ENCODE data around the gene IMP4.

Gene IMP4

DNA sequence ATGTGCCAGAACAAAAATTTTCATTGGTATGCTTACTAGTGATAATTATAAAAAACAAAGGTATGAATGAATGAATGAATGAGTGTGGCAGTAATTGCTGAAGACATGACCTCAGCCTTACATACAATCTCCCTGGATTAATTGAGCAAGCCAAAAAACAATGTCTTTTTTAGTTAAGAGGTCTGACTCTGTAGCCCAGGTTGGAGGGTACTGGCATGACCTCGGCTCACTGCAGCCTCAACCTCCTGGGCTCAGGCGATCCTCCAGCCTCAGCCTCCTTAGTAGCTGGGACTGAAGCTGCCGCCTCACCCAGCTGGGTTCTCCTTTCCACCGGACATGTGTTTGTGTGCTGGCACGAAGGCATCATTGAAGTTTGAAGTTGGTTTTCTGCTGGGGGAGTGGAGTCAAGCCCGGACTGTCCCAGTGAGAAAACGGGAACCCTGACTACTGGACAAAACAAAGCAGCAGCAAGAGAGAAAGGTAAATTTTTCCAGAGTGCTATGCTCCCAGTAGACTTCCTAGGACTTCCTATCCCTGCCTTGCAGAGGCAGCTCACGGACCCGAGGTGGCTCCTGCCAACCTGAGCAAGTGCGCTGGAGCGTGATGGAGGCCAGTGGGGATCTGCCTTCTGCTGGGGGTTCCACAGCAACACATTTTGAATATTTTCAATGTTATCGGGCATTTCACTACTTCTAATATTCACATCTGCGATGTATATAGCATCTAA lies 6.4 kb upstream of the IMP4 start:
- DNase-seq (ENCODE audit: low read depth in 2 of 3, low spot score in 2 of 3): no peak

DNA sequence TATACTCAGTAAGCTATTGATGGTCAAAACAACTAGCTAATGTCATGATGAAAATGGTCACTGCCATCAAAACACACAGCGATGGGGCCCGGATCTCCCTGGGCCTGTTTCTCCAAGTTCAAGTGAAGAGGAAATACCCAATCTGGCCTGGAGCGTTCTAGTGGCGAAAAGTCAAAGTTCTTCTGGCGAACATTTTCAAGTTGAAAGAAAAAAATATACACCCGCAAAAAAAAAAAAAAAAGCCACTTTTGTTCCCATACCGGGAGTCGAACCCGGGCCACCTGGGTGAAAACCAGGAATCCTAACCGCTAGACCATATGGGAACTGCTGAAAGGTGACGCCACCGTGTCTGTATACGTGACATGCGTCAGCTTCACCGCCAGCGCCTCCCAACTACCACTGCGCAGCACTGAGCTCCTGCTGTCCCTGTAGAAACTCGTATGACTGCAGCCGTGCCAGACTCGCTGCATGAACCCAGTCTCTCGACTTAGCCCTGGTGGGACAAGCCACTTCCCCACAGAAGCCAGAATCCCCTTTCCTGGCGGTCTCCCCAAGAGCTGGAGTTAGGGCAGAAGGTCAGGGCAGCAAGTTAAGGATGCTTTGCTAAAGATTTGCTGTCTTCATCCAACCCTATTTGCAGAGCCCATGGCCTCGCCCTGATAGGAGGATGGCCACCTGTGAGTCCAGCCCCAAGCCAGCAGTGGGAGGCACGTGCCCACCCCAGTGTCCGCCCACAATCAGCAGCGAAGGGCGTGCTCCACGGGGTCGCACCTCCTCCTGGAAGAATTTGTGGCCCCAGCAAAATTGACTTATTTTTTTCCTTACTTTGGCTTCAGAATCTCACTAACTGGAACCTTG lies 5.6 kb upstream of the IMP4 start:
- DNase-seq (ENCODE audit: low read depth in 2 of 3, low spot score in 2 of 3): peak in 1 of 3 experiments; percentile 55

DNA sequence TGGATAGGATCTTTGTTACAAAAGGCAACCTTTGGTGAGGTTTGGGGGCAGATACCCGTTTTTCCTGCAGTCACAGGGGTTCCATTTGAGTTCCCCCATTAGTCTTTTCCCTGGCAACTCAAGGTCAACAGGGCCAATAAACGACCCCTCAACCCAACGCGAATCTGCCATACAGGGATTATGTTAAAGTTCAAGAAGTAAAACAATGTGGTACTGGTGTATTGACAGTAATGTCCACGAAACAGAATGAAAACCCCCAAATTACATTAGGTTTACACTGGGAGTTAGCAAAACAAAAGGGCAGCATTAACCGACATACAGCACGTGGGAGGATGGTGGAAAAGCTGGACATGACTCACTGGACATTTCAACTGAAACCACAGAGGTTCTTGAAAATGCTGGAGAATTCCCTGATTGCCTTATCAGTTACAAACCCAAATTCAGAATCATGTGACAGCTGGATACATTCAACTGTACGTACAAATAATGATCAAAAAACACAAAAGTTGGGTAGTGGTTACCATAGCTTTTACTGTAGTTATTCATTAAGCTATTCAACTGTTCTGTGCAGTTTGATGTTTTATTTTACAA lies 4.9 kb upstream of the IMP4 start:
- no peak for DNase-seq (ENCODE audit: low read depth in 2 of 3, low spot score in 2 of 3)

DNA sequence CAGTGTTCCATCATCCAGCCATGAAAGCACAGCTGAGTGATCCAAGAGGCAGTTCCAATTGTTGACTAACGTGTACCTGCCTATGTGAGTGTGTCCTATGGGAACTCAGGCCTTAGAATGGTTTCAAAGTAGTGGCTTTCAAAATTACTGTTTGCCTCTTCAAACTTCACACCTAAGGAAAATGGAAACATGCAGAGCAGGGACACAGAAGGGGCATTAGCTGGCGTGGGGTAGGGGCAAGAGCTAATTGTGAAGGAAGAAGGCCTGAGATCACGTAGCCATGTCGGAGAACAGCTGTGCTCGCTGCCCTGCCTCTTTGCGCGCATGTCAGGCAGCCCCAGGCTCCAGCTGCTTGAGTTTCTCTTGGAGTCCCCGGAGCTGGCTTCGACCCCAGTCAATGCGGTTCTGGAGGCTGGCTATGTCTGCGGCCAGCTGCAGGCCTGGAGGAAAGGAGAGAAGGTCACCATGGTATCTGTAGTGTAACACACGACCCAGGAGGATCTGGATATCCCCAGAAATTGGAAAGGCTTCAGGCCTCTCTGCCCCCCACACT lies 3.8 kb upstream of the IMP4 start:
- DNase-seq (ENCODE audit: low read depth in 2 of 3, low spot score in 2 of 3): no peak

DNA sequence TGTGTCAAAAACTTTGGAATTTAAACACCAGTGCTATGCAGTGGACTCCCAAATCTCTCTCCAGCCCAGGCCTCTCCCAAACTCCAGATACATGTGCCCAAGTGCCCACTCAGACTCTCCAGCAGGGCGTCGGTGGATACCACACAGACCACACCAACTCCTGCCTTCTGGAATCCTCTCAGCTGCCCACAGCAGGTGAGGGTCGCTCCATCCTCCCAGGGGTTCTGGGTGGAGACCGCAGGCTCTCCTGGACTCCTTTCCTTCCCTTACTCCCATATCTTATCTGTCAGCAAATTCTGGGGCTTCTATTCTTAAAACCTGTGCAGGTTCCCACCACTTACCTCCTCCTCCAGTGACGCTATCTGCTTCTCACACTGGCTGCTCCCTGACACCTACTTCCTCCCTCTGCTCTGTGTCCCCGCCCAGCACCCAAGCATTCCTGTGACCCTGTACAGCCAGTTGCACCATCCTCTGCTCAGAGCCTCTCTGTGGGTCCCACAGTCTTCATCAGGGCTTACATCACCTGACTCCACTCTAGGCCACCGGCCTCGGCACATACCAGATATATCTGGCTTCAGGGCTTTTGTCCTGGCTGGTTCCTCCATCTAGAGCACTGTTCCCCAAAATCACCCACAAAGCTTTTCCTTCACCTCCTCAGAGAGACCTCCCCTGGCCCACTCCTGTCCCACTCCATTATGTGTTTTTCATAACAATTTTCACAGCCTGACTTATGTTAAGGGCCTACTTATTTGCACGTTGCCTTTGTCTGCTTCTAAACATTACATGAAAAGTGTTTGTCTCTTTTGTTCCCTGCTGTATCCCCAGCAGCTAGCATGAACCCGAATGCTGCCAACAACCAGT lies 2.6 kb upstream of the IMP4 start:
- no peak for DNase-seq (ENCODE audit: low read depth in 2 of 3, low spot score in 2 of 3)

DNA sequence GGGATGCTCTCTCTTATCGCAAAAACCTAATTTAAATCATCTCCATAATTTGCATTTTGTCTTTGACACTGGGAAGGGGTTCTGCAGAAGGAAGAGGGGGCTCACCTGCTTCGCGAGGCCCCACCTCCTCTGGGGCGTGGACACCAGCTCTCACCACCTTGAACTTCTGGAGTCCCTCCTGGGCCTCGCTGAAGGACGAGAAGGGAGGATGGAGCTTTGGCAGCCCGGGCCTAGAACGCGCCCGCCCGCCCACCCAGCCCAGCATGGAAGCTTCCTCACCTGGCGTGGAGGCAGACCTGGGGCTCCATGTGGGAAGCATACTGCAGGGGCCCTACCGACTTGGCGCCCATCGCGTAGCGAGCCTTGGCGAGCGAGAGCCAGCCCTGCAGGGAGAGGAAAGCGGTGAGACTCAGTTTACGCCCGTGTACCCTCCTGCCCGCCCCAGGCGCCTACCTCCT lies 1.1 kb upstream of the IMP4 start:
- DNase-seq (ENCODE audit: low read depth in 2 of 3, low spot score in 2 of 3): no peak

DNA sequence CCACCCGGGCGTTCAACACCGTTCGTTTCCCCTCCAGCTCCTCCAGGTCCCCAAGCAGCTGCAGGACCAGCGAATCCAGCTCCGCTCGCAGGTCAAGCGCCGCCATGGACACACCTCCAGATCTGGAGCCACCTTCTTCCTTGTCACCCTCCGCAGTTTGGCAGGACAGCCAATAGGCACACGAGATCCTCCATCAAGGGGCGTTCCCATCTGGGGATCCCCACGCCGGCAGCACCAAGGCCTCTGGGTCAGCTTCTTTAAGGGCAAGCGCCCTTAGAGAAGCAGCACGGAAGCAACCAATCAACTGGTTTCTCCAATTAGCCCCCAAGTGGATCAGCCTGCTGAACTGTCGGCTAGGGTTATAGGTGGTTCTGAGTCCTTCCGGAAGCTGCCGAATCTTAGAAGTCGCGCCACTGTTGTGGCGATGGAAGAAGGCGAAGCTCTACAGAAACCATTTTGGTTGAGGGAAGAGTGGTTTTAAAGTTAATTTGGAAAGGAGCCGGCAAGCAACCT lies 621 bp upstream of the IMP4 start:
- DNase-seq (ENCODE audit: low read depth in 2 of 3, low spot score in 2 of 3): peak; percentile 45 to 67 (median 56)

DNA sequence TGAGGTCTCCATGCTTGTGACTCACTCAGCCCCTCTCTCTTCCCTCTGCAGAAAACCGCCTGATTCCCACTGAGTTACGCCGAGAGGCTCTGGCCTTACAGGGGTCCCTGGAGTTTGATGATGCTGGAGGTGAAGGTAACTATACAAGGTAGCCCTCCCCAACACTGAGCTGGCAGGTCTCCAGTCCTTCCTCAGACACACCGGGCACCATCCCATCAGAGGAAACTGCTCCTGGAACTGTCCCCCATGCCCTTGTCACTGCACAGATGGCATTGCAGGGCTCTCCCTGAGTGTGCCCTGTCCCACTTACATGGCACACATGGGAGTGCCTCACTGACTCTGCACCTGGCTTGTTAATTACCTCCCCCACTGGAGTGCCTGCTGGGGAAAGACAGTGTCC lies 1.9 kb downstream of the IMP4 start:
- DNase-seq (ENCODE audit: low read depth in 2 of 3, low spot score in 2 of 3): no peak

DNA sequence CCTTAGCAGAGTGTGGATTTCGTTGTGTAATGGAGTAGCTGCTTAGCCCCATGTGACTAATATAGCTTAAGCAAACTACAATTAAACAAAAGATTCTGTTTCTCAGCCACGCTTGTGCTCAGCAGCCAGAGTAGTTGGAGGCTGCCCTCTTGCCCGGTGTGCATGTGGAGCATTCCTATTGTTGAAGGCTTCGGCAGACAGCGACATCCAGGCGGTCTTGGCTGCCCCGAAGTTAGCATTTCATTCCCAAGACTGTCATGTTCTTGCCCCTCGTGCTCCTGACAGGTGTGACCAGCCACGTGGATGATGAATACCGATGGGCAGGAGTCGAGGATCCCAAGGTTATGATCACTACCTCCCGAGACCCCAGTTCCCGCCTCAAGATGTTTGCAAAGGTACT lies 2.4 kb downstream of the IMP4 start:
- DNase-seq (ENCODE audit: low read depth in 2 of 3, low spot score in 2 of 3): no peak

DNA sequence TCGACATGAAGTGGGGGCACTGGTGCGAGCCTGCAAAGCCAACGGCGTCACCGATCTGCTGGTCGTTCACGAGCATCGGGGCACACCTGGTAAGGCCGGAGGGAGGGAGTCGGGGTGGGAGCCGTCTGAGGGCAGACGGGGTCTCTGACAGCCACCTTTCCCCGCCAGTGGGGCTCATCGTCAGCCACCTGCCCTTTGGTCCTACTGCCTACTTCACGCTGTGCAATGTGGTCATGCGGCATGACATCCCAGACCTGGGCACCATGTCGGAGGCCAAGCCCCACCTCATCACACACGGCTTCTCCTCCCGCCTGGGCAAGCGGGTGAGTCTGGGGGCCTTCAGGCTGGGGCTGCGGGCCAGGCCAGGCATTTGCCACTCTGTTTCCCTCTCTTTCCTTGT lies 2.9 kb downstream of the IMP4 start:
- no peak for DNase-seq (ENCODE audit: low read depth in 2 of 3, low spot score in 2 of 3)

DNA sequence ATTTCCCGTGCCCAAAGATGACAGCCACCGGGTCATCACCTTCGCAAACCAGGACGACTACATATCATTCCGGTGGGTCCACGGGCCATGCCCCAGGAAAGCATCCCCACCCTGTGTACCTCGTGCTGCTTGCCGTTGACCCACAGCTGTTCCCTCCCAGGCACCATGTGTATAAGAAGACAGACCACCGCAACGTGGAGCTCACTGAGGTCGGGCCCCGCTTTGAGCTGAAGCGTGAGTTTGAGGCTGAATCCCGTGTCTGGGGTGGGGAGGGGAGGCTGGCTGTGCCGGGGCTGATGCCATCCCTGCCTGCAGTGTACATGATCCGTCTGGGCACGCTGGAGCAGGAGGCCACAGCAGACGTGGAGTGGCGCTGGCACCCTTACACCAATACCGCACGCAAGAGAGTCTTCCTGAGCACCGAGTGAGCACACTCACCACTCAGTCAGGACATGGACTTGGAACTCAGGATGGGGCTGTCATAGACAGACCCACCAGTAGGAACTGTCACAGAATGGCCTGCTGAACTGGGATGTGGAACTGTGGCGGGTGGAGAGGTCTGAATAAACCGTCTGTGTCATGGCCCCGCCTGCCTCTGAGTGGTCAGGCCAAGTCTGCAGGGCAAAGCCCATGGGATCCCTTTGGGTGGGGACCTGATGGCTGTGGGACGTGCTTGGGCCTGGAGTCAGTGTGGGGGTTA lies 3.5 kb downstream of the IMP4 start:
- DNase-seq (ENCODE audit: low read depth in 2 of 3, low spot score in 2 of 3): no peak

DNA sequence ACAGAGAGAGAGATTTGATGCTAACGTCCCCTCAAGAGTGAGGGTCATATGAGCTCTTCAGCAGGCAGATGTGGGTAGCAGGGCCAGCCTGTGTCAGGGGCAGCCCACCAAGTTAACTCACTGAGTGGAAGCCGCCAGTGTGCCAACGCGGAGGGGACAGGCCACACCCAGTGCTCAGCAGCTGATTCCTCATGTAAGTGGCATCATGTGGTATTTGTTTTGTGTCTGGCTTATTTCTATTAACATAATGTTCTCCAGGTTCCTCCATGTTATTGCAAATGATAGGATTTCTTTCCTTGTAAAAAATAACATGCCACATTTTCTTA lies 4.0 kb downstream of the IMP4 start:
- no peak for DNase-seq (ENCODE audit: low read depth in 2 of 3, low spot score in 2 of 3)

DNA sequence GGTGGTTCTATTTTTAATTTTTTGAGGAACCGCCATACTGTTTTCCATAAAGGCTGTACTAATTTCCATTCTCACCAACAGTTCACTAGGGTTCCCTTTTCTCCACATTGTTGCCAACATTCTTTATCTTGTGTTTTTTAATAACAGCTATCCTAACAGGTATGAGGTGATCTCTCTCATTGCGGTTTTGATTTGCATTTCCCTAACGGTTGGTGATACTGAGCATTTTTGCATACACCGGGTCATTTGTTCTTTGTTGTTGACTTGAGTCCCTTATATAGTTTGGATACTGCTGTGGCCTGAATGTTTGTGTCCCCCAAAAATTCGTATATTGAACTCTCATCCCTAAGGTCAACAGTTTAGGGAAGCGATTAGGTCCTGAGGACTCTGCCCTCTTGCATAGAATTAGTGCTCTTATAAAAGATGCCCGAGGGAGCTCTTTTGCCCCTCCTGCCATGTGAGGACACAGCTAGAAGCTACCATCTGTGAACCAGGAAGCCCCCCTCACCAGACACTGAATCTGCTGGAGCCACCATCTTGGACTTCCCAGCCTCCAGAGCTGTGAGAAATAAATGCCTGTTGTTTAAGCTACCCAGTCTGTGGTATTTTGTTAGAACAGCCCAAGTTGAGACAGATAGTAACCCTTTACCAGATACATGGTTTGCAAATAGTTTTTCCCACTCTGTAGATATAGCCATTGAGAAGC lies 4.7 kb downstream of the IMP4 start:
- DNase-seq (ENCODE audit: low read depth in 2 of 3, low spot score in 2 of 3): no peak

DNA sequence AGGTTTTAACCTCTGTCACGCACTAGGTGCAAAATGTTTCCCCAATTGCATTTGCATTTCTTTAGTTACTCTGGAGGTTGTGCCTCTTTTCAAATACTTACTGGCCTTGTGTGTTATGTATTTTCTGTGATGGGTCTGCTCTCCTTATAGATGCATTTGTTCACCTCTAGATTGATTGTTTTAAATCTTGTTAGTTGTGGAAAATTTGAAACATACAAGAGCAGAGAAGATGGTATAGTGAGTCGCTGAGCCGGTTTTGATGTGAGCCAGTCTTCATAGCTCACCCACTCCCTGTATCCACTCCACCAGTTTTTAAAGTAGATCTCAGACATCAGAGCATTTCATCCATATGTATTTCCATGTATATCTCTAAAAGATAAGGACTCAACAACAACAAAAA lies 6.5 kb downstream of the IMP4 start:
- no peak for DNase-seq (ENCODE audit: low read depth in 2 of 3, low spot score in 2 of 3)

DNA sequence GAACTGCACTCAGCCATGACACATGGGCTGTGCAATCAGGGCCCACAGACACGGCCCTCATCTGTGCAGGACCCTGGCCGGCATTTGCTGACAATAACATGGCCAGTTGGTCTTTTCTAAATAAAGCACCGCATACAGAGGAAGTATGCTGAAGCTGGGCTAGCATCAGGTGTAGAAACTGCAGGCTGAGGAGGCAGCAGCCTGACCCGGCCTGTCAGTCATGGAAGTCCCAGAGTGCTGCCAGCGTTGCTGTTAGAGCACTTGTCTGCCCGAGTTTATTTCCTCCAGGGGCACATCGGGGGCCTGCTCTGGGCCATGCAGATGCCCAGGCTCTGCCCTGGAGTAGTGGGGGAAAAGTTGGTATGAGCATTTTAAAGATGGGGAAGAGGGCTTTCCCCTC lies 9.0 kb downstream of the IMP4 start:
- no peak for DNase-seq (ENCODE audit: low read depth in 2 of 3, low spot score in 2 of 3)

DNA sequence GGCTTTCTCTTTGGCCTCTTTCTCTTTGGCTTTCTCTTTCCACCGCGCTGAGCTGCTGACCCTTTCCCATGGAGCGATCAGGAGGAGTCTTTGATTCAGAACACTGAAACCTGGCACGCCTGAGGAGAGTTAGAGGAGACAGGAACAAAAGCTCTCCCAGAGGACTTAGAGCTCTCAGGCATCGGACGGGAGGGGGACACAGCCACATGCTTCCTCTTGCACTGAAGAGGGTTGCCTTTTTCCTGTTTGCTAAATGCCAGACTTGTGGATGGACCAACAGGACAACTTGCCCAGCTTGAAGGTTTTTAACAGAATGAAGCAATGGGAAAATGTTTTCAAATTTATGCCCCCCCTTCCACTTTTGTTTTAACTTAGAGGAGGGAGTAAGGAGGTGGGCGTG lies 9.5 kb downstream of the IMP4 start:
- DNase-seq (ENCODE audit: low read depth in 2 of 3, low spot score in 2 of 3): no peak

DNA sequence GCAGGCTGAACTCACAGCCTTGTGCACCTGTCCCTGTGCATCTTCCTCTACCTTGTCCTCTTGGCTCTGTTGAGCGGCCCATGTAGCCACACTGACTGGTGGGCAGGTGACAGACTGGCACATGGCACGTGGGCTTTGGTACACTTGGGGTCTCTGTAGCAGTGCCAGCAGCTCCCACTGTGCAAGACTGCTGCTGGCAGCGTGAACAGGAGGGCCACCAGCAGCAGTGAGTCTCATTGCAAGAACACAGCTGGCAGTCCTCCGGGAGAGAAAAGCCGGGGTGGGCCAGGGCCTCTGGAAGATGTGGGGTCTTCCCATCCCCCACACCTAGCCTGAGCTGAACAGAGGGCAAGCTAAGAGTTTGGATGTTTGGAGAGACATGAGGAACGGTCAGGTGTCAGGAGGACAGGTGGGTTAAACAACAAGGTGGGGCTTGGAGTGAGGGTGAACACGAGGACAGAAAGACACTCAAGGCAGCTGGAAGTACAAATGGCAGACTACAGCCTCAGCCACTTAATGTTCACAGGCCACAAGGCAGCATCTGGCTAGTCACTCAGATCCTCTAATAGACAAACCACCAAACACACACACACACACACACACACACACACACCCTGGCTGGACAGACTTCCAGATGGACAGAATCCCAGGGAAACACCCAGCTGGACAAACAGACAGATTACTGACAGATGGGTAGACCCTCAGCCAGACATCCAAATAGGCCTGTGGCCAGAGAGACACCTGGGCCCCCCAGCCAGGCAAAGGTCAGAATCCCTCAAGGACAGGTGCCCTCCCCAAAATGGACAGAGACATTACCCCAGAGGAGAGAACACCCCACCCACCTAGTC lies 10.8 kb downstream of the IMP4 start:
- no peak for DNase-seq (ENCODE audit: low read depth in 2 of 3, low spot score in 2 of 3)

DNA sequence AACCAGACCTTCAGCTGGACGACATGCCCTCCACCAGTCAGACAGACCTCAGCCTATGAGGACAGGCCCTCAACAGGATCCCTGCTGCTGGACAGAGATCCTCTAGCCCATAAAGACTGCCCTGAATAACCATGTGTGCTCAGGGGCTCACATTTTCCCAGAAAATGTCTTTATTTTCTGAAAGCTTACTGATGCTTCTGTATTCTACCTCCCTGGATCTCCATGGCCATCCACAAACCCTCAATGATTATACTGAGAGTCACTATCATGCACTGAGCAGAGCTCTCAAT lies 11.4 kb downstream of the IMP4 start:
- DNase-seq (ENCODE audit: low read depth in 2 of 3, low spot score in 2 of 3): no peak

DNA sequence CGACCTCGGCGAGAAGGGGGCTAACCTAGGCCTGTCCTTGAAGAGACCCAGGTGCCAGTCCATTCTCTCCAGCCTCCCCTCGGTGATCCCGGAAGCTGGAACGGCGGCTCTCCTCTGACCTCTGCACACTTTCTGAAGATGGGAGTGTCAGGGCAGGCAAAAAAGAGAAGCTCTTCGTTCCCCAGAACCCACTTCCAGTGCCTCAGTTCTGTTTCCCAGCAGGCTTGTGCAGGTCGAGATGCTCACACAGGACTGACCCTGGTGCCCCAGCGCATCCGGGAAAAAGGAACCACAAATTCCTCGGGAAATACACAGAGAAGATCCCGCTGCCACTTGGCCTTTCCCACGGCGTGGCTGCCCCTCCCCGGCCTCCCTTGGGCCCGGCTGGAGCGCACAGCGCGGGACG lies 12.5 kb downstream of the IMP4 start:
- no peak for DNase-seq (ENCODE audit: low read depth in 2 of 3, low spot score in 2 of 3)

Data from activated CD8-positive, alpha-beta memory T cell treated with anti-CD3 and anti-CD28 coated beads for 48 hours (primary cell).